ENCODE results near the gene IRF2BP1. TPM values are rescaled to one million over a fixed set of nuclear protein-coding genes. Genes with fewer than 3 reads are reported as not detected.

IRF2BP1 gene
- total and polyA plus RNA-seq, 4 donors = 4.9 to 16.8 (median 16.4) TPM

- no peak overlapping the region for H3K4me3 ChIP-seq (ENCODE audit: low read depth in 1 of 3, low read length in 3 of 3)
- no peak for DNase-seq (ENCODE audit: low spot score)
- TF ChIP-seq FOXA1 (IDR thresholded peaks at IDR 0.05) = no peak
- no peak for TF ChIP-seq RXRA (IDR thresholded peaks at IDR 0.05)
- no peak for TF ChIP-seq HNF4G (IDR thresholded peaks at IDR 0.05)
- no peak for TF ChIP-seq FOXA2 (IDR thresholded peaks at IDR 0.05)
- TF ChIP-seq GABPA (IDR thresholded peaks at IDR 0.05 in 1 of 2, conservative IDR thresholded peaks at IDR 0.05 in 1 of 2) = no peak
- TF ChIP-seq ATF3 (IDR thresholded peaks at IDR 0.05) = no peak
- TF ChIP-seq YY1 (IDR thresholded peaks at IDR 0.05) = no peak
- no peak for TF ChIP-seq SP1 (IDR thresholded peaks at IDR 0.05)
- TF ChIP-seq ZBTB33 (IDR thresholded peaks at IDR 0.05) = no peak
- no peak for TF ChIP-seq JUND (IDR thresholded peaks at IDR 0.05)
- TF ChIP-seq RAD21 (IDR thresholded peaks at IDR 0.05) = no peak
- no peak for TF ChIP-seq NR2F2 (IDR thresholded peaks at IDR 0.05)
- no peaks in the 10 kb centered on the region for H3K27me3 ChIP-seq (ENCODE audit: control insufficient read depth in 4 of 4, insufficient read depth in 4 of 4, low read length in 3 of 4)
- 50% methylated on average over 7 of the region's 7 CpGs for WGBS
- H3K4me1 ChIP-seq (ENCODE audit: control insufficient read depth in 4 of 4, insufficient read depth in 4 of 4, low read length in 3 of 4) = no peaks in the 10 kb centered on the region
- H3K9me3 ChIP-seq (ENCODE audit: control insufficient read depth in 4 of 4, low read length in 3 of 4) = no peaks in the 10 kb centered on the region
- no peak overlapping the region for H3K9ac ChIP-seq (ENCODE audit: low read depth in 1 of 2, low read length in 2 of 2)
- no peak overlapping the region for H3K27ac ChIP-seq (ENCODE audit: low read depth in 1 of 2, low read length in 2 of 2)
- H3K36me3 ChIP-seq (ENCODE audit: control insufficient read depth in 4 of 4, insufficient read depth in 3 of 4, low read depth in 1 of 4, low read length in 3 of 4) = no peaks in the 10 kb centered on the region
These were observed 33.7 kb upstream of the IRF2BP1 start for GRCh38 chr19:45919678-45920077.

- WGBS = 55% methylated on average over 4 of the region's 4 CpGs
- no peak overlapping the region for H3K4me3 ChIP-seq (ENCODE audit: low read depth in 1 of 3, low read length in 3 of 3)
- no peak overlapping the region for H3K27ac ChIP-seq (ENCODE audit: low read depth in 1 of 2, low read length in 2 of 2)
- no peak for DNase-seq (ENCODE audit: low spot score)
- no peak overlapping the region for H3K9ac ChIP-seq (ENCODE audit: low read depth in 1 of 2, low read length in 2 of 2)
- no peaks in the 10 kb centered on the region for H3K4me1 ChIP-seq (ENCODE audit: control insufficient read depth in 4 of 4, insufficient read depth in 4 of 4, low read length in 3 of 4)
- no peaks in the 10 kb centered on the region for H3K27me3 ChIP-seq (ENCODE audit: control insufficient read depth in 4 of 4, insufficient read depth in 4 of 4, low read length in 3 of 4)
- no peaks in the 10 kb centered on the region for H3K36me3 ChIP-seq (ENCODE audit: control insufficient read depth in 4 of 4, insufficient read depth in 3 of 4, low read depth in 1 of 4, low read length in 3 of 4)
- TF ChIP-seq SP1 (IDR thresholded peaks at IDR 0.05) = no peak
- TF ChIP-seq EGR1 (IDR thresholded peaks at IDR 0.05; ENCODE audit: low read depth in 2 of 2) = no peak
- TF ChIP-seq GABPA (IDR thresholded peaks at IDR 0.05 in 1 of 2, conservative IDR thresholded peaks at IDR 0.05 in 1 of 2) = no peak
- no peak for TF ChIP-seq TAF1 (conservative IDR thresholded peaks at IDR 0.05)
- TF ChIP-seq RAD21 (IDR thresholded peaks at IDR 0.05) = no peak
- no peak for TF ChIP-seq ZBTB33 (IDR thresholded peaks at IDR 0.05)
- no peak for TF ChIP-seq FOXA1 (IDR thresholded peaks at IDR 0.05)
- TF ChIP-seq HNF4G (IDR thresholded peaks at IDR 0.05) = no peak
- TF ChIP-seq FOXA2 (IDR thresholded peaks at IDR 0.05) = no peak
- no peak for TF ChIP-seq JUND (IDR thresholded peaks at IDR 0.05)
- no peak for TF ChIP-seq MAX (IDR thresholded peaks at IDR 0.05)
- TF ChIP-seq ATF3 (IDR thresholded peaks at IDR 0.05) = no peak
- no peak for TF ChIP-seq YY1 (IDR thresholded peaks at IDR 0.05)
- TF ChIP-seq HNF4A (conservative IDR thresholded peaks at IDR 0.05) = no peak
- no peak for TF ChIP-seq REST (IDR thresholded peaks at IDR 0.05)
- no peaks in the 10 kb centered on the region for H3K9me3 ChIP-seq (ENCODE audit: control insufficient read depth in 4 of 4, low read length in 3 of 4)
These were observed 32.8 kb upstream of the IRF2BP1 start for GRCh38 chr19:45918721-45919120.

Data from liver (tissue), 9 donors.